Activated T-cell treated with anti-CD3 and anti-CD28 coated beads, Interleukin-2, amount 50 U/mL, for 24 hours (primary cell): ENCODE measurements around the gene HES4.
"Not testable (repeated sequence)": the region's sequence is repeated elsewhere in the genome, so short reads cannot be mapped to it uniquely, and the experiment has no call there.

Experiments used
- DNase-seq: peaks from one replicate; pipeline ENCODE4 v3.0.0-alpha.2; 2020
- H3K27ac Mint-ChIP-seq: 2 replicates; pipeline ENCODE4 v1.8.0; 2020; ENCODE audit warnings: mild to moderate bottlenecking, mixed read lengths
- H3K27me3 Mint-ChIP-seq: 2 replicates; pipeline ENCODE4 v1.8.0; 2020; ENCODE audit warnings: mixed read lengths
- H3K36me3 Mint-ChIP-seq: 2 replicates; pipeline ENCODE4 v1.8.0; 2020; ENCODE audit warnings: low read depth, mixed read lengths
- H3K4me1 Mint-ChIP-seq: 2 replicates; pipeline ENCODE4 v1.8.0; 2020; ENCODE audit warnings: low read depth, mixed read lengths
- H3K4me3 Mint-ChIP-seq: 2 replicates; pipeline ENCODE4 v1.8.0; 2020; ENCODE audit warnings: mild to moderate bottlenecking, moderate library complexity, mixed read lengths
- H3K9me3 Mint-ChIP-seq: 2 replicates; pipeline ENCODE4 v1.8.0; 2020; ENCODE audit warnings: mixed read lengths

Gene HES4

GRCh38 chr1:1025730-1026129 is 25.8 kb upstream of the HES4 start:
- peaks cover 14% of the 10 kb centered on the region for H3K27me3 Mint-ChIP-seq
- no peaks in the 10 kb centered on the region for H3K36me3 Mint-ChIP-seq
- DNase-seq = no peak
- H3K27ac Mint-ChIP-seq = no peak overlapping the region
- no peak overlapping the region for H3K4me3 Mint-ChIP-seq
- no peaks in the 10 kb centered on the region for H3K9me3 Mint-ChIP-seq
- H3K4me1 Mint-ChIP-seq = no peaks in the 10 kb centered on the region

GRCh38 chr1:1024771-1025699 is 25.1 kb upstream of the HES4 start:
- H3K27me3 Mint-ChIP-seq = peaks cover 14% of the 10 kb centered on the region
- H3K27ac Mint-ChIP-seq = no peak overlapping the region
- no peak for DNase-seq
- no peaks in the 10 kb centered on the region for H3K4me1 Mint-ChIP-seq
- H3K36me3 Mint-ChIP-seq = no peaks in the 10 kb centered on the region
- H3K4me3 Mint-ChIP-seq = no peak overlapping the region
- no peaks in the 10 kb centered on the region for H3K9me3 Mint-ChIP-seq

DNA sequence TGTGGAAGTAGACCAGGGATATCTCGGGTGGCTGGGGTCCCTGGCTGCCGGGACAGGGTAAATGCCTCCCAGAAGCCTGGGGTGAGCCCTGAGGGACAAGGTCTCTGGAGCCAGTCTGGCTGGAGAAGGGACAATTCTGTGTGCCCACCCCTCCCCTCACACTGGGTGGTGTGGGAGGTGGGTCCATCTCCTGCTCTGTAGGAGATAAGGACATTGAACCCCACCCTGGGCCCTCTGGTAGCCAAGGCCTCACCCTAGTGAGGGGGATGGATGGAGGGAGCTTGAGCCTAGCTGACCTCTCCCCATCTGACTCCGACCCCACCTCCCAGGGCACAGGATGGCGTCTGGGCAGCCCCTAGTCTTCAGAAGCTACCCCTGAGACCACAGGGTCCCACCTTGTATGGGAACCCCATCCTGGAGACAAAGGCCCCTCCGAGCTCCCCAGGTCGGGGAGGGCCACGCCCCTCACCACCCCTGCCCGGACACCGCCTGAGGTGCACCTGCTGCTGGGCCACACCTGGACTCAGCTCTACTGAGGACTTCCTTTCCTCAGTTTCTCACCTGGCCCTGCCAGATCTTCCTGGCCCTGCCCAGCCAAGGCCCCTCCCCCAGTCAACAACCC is 24.4 kb upstream of the HES4 start:
- no peak overlapping the region for H3K27ac Mint-ChIP-seq
- peaks cover 14% of the 10 kb centered on the region for H3K27me3 Mint-ChIP-seq
- no peaks in the 10 kb centered on the region for H3K36me3 Mint-ChIP-seq
- no peaks in the 10 kb centered on the region for H3K9me3 Mint-ChIP-seq
- no peaks in the 10 kb centered on the region for H3K4me1 Mint-ChIP-seq
- DNase-seq = no peak
- H3K4me3 Mint-ChIP-seq = no peak overlapping the region

- DNase-seq = no peak
- Mint-ChIP-seq H3K27ac (no peak overlapping the region), H3K9me3 (no peaks in the 10 kb centered on the region), H3K27me3 (peaks cover 14% of the 10 kb centered on the region), H3K4me1 (peaks cover 3% of the 10 kb centered on the region), H3K36me3 (no peaks in the 10 kb centered on the region), H3K4me3 (no peak overlapping the region)
Measured at GRCh38 chr1:1023700-1024099, 23.8 kb upstream of the HES4 start.

GRCh38 chr1:1022302-1023009 is 22.6 kb upstream of the HES4 start:
- no peaks in the 10 kb centered on the region for H3K9me3 Mint-ChIP-seq
- no peak for DNase-seq
- H3K36me3 Mint-ChIP-seq = no peaks in the 10 kb centered on the region
- peaks cover 14% of the 10 kb centered on the region for H3K27me3 Mint-ChIP-seq
- no peak overlapping the region for H3K27ac Mint-ChIP-seq
- no peak overlapping the region for H3K4me3 Mint-ChIP-seq
- H3K4me1 Mint-ChIP-seq = peaks cover 3% of the 10 kb centered on the region

DNA sequence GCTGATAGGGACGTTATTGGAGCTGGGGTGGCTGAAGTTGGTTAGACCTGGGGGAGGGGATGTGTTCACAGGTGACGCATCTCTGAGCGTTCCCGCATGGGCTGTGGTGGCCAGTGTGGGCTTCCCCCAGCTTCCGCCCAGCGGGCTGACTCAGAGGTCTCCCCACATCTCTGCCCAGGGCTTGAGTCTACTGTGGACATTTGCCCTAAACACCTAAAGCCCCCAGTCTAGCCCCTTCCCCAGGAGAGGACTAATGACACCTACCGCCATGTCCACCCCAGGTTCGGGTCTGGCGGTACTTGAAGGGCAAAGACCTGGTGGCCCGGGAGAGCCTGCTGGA is 22.0 kb upstream of the HES4 start:
- DNase-seq = no peak
- Mint-ChIP-seq H3K4me1 (peaks cover 9% of the 10 kb centered on the region), H3K4me3 (no peak overlapping the region), H3K9me3 (no peaks in the 10 kb centered on the region), H3K27ac (no peak overlapping the region), H3K27me3 (peaks cover 11% of the 10 kb centered on the region), H3K36me3 (no peaks in the 10 kb centered on the region)

DNA sequence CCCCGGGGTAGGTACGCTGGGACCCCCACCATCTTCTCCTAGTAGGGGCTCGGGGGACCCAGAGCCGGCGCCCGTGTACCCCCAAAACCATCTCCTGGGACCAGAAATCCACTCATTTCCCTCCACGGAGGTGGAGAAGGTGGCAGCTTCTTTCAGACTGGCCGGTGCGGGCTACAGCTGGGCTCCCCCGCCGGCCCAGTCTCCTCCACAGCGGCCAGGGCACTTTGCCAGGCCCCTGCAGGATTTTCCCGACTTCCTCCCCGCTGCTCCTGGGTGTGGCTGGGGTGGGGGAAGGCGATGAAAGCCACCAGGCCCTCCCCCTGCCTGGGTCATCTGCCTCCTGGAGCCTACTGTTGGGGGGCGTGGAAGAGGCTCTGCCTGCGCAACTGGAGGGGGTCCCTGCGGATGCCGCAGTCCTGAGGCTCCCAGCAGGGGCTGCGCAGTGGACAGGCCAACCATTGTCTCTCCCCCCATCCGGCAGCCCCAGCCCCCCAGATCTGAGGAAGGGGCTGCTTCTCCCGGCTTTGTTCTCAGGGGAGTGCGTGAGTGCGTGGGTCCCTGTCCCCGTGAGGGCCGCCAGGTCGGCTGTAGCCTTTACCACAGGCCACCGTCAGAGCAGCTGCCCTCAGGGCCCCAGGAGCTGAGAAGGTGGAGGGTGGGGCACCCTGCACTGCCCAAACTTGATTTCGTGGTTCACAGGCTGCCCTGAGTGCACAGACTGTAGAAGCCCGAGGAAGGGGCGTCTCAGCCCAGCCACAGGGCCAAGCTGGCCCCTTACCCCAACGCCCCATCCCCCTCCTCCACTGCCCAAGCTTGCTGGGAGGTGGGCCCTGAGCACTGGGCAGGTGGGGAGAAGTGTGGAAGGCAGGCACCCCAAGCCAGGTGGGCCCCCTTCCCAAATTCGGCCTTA is 21.4 kb upstream of the HES4 start:
- Mint-ChIP-seq H3K27ac (no peak overlapping the region), H3K4me3 (peak overlapping the region; percentile 44), H3K4me1 (peaks cover 9% of the 10 kb centered on the region), H3K36me3 (no peaks in the 10 kb centered on the region), H3K9me3 (no peaks in the 10 kb centered on the region), H3K27me3 (peaks cover 11% of the 10 kb centered on the region)
- DNase-seq = no peak

DNA sequence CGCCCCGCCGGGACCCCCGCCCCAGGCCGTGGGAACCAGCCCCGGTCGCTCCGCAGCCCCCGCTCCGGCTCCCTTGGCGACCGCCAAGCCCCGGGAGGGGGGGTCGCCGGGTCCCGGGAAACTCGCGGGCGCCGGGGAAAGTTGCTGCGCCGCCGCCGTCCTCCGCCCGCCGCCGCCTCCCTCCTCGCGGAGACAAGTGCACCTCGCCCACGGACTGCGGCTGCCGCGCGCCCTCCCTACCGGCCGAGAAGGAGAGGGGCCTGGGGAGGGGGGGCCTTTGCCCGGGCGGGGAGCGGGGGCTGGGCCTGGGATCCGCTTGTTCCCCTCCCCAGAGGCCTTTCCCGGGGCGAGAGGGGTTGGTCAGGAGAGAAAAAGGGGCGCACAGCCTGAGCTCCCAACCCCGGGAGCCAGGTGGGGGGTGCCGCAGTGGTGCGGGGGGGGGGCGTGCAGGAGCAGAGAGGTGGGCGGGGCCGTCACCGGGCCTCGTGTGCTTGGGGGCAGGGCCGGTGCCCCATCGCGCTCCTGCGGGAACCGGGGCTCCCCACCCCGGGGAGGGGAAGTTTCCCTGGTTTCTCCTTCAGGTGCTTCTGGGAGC is 20.6 kb upstream of the HES4 start:
- Mint-ChIP-seq H3K27me3 (peaks cover 11% of the 10 kb centered on the region), H3K27ac (no peak overlapping the region), H3K4me3 (peak overlapping the region; percentile 39), H3K4me1 (peaks cover 9% of the 10 kb centered on the region), H3K9me3 (no peaks in the 10 kb centered on the region), H3K36me3 (no peaks in the 10 kb centered on the region)
- peak; percentile 66 for DNase-seq

- H3K4me1 Mint-ChIP-seq = peaks cover 9% of the 10 kb centered on the region
- DNase-seq = peak; percentile 72
- H3K9me3 Mint-ChIP-seq = no peaks in the 10 kb centered on the region
- H3K27me3 Mint-ChIP-seq = peaks cover 11% of the 10 kb centered on the region
- H3K27ac Mint-ChIP-seq = no peak within 1 kb of the TSS
- peak within 1 kb of the TSS; percentile 73 for H3K4me3 Mint-ChIP-seq
- H3K36me3 Mint-ChIP-seq = no peaks in the 10 kb centered on the region
Measured at GRCh38 chr1:1020000-1020404, 20.1 kb upstream of the HES4 start, which contains the start of gene AGRN. AGRN (plus strand) TSS chr1:1020120; CDS start chr1:1020173, 53 bp downstream.

GRCh38 chr1:1019122-1019999 is 19.5 kb upstream of the HES4 start:
- peak; percentile 88 for DNase-seq
- H3K4me1 Mint-ChIP-seq = peaks cover 15% of the 10 kb centered on the region
- H3K27ac Mint-ChIP-seq = no peak overlapping the region
- H3K4me3 Mint-ChIP-seq = peak overlapping the region; percentile 73
- H3K27me3 Mint-ChIP-seq = peaks cover 11% of the 10 kb centered on the region
- no peaks in the 10 kb centered on the region for H3K9me3 Mint-ChIP-seq
- no peaks in the 10 kb centered on the region for H3K36me3 Mint-ChIP-seq

GRCh38 chr1:1018321-1018685 is 18.4 kb upstream of the HES4 start:
- peaks cover 25% of the 10 kb centered on the region for H3K4me1 Mint-ChIP-seq
- DNase-seq = not testable (repeated sequence)

DNA sequence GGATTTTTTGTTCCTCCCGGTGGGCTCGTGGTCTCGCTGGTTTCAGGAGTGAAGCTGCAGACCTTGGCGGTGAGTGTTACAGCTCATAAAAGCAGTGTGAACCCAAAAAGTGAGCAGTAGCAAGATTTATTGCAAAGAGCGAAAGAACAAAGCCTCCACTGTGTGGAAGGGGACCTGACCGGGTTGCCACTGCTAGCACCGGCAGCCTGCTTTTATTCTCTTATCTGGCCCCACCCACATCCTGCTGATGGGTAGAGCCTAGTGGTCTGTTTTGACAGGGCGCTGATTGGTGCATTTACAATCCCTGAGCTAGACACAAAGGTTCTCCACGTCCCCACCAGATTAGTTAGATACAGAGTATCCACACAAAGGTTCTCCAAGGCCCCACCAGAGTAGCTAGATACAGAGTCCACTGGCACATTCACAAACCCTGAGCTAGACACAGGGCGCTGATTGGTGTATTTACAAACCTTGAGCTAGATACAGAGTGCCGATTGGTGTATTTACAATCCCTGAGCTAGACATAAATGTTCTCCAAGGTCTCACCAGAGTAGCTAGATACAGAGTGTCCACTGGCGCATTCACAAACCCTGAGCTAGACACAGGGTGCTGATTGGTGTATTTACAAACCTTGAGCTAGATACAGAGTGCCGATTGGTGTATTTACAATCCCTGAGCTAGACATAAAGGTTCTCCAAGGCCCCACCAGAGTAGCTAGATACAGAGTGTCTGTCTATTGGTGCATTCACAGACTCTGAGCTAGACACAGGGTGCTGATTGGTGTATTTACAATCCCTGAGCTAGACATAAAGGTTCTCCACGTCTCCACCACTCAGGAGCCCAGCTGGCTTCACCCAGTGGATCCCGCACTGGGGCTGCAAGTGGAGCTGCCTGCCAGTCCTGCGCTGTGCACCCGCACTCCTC is 17.8 kb upstream of the HES4 start:
- H3K4me3 Mint-ChIP-seq, DNase-seq, H3K27me3 Mint-ChIP-seq, H3K27ac Mint-ChIP-seq, H3K9me3 Mint-ChIP-seq, H3K36me3 Mint-ChIP-seq: not testable (repeated sequence)
- H3K4me1 Mint-ChIP-seq = peaks cover 32% of the 10 kb centered on the region

More at GRCh38 chr1:1018321-1018685, 18.4 kb upstream of the HES4 start:
- H3K4me3 Mint-ChIP-seq, H3K27ac Mint-ChIP-seq, H3K9me3 Mint-ChIP-seq, H3K36me3 Mint-ChIP-seq: not testable (repeated sequence)
- H3K27me3 Mint-ChIP-seq = peaks cover 11% of the 10 kb centered on the region
